HCT116 (cell line): ENCODE data around the gene ACSS1. TPM values are rescaled to one million over a fixed set of nuclear protein-coding genes. Genes with fewer than 3 reads are reported as not detected.

ENCODE experiments used
- ATAC-seq: fragments of 200-7000 bp; cut with Tn5 transposase; 2 replicates; pipeline ENCODE4 v1.9.1; 2020; ENCODE audit warnings: mild to moderate bottlenecking, moderate library complexity
- BruUV-seq: library from RNA; stranded (reverse); fragments of 400-500 nt; replicated peaks from 2 replicates; lab custom pipeline; 2021; lab: Mats Ljungman, UMichigan
- CTCF ChIA-PET: fragments of 300-600 bp; sonication (Branson Sonifier 250); formaldehyde crosslinking; loops from one replicate; lab custom pipeline; 2021; ENCODE audit warnings: antibody characterized with exemption; lab: Charles Lee
- POLR2A ChIA-PET: fragments of 300-600, 350-600 bp; sonication (Branson Sonifier 250); formaldehyde crosslinking; loops from one replicate; lab custom pipeline; 2021; ENCODE audit warnings: antibody characterized with exemption; lab: Charles Lee
- RAD21 ChIA-PET, 2 experiments: fragments of 300-600 bp; sonication (Branson Sonifier 250); formaldehyde crosslinking; loops; one replicate each; lab custom pipeline; 2023; ENCODE audit warnings: low total read pairs in 2 of 2; ENCODE audit not compliant: uncharacterized antibody in 2 of 2, unreplicated experiment in 2 of 2, low non-redundant PET in 1 of 2; lab: Charles Lee
- DNase-seq: peaks from one replicate; pipeline ENCODE4 v3.0.0-alpha.2; 2010; ENCODE audit warnings: low read depth, low spot score
- H2AFZ ChIP-seq: fragments of 200-600 bp; shearing (Covaris generic), sonication (generic); 2 replicates; pipeline ENCODE4 v1.6.1; 2017; ENCODE audit warnings: low read depth, mixed run types, mixed read lengths, antibody characterized with exemption, low read length; ENCODE audit not compliant: poor library complexity, severe bottlenecking
- H3K27ac ChIP-seq: 2 replicates; pipeline ENCODE4 v1.5.1; 2012; ENCODE audit warnings: low read depth, low read length
- H3K27me3 ChIP-seq: fragments of 200-600 bp; sonication (generic); 2 replicates; pipeline ENCODE4 v1.6.1; 2016; ENCODE audit warnings: mixed run types, low read length, mixed read lengths; ENCODE audit not compliant: insufficient read depth
- H3K36me3 ChIP-seq, 2 experiments: fragments of 200-500 bp in 1 of 2; fragments of 200-600 bp in 1 of 2; sonication (Bioruptor generic) in 1 of 2; sonication (generic) in 1 of 2; 2 replicates each; pipeline versions ENCODE4 v1.5.1 to v1.6.1; 2014 to 2016; ENCODE audit warnings: low read length in 2 of 2, inconsistent platforms in 1 of 2, mixed read lengths in 1 of 2, mixed run types in 1 of 2; ENCODE audit not compliant: insufficient read depth in 2 of 2, control insufficient read depth in 1 of 2
- H3K4me1 ChIP-seq, 2 experiments: fragments of 200-600 bp in 1 of 2; sonication (generic) in 1 of 2; 2 replicates each; pipeline versions ENCODE4 v1.5.1 to v1.6.1; 2012 to 2017; ENCODE audit warnings: low read length in 2 of 2, inconsistent platforms in 1 of 2, mild to moderate bottlenecking in 1 of 2, mixed read lengths in 1 of 2, mixed run types in 1 of 2, moderate library complexity in 1 of 2; ENCODE audit not compliant: insufficient read depth in 2 of 2, control insufficient read depth in 1 of 2
- H3K4me2 ChIP-seq: fragments of 200-600 bp; sonication (generic); 2 replicates; pipeline ENCODE4 v1.6.1; 2017; ENCODE audit warnings: mixed run types, low read length, mixed read lengths
- H3K4me3 ChIP-seq, 2 experiments: fragments of 200-600 bp in 1 of 2; sonication (generic) in 1 of 2; replicated peaks in 1 of 2; 2 replicates each; pipeline ENCODE4 v1.5.1; 2011 to 2016; ENCODE audit warnings: low read length in 2 of 2, control low read depth in 1 of 2, low read depth in 1 of 2, mild to moderate bottlenecking in 1 of 2, mixed read lengths in 1 of 2, mixed run types in 1 of 2
- H3K79me2 ChIP-seq: fragments of 200-600 bp; sonication (generic); 2 replicates; pipeline ENCODE4 v1.6.1; 2017; ENCODE audit warnings: mild to moderate bottlenecking, mixed run types, low read length, moderate library complexity, mixed read lengths; ENCODE audit not compliant: insufficient read depth
- H3K9ac ChIP-seq: fragments of 200-600 bp; sonication (generic); 2 replicates; pipeline ENCODE4 v1.6.1; 2016; ENCODE audit warnings: low read length, mixed read lengths
- H3K9me2 ChIP-seq: fragments of 200-600 bp; sonication (generic), shearing (Covaris generic); 2 replicates; pipeline ENCODE4 v1.6.1; 2017; ENCODE audit warnings: mixed run types, mild to moderate bottlenecking, moderate library complexity; ENCODE audit not compliant: insufficient read depth
- H3K9me3 ChIP-seq, 2 experiments: fragments of 200-500 bp in 1 of 2; fragments of 200-600 bp in 1 of 2; sonication (Bioruptor generic) in 1 of 2; sonication (generic) in 1 of 2; 2 replicates each; pipeline ENCODE4 v1.6.1; 2014 to 2017; ENCODE audit warnings: low read length in 2 of 2, mixed read lengths in 2 of 2, inconsistent platforms in 1 of 2, low read depth in 1 of 2, mild to moderate bottlenecking in 1 of 2, mixed run types in 1 of 2, moderate library complexity in 1 of 2; ENCODE audit not compliant: control insufficient read depth in 1 of 2, insufficient read depth in 1 of 2
- H4K20me1 ChIP-seq: fragments of 200-600 bp; sonication (generic), shearing (Covaris generic); 2 replicates; pipeline ENCODE4 v1.6.1; 2017; ENCODE audit warnings: mixed run types, mild to moderate bottlenecking, moderate library complexity; ENCODE audit not compliant: insufficient read depth
- CBX3 ChIP-seq: IDR thresholded peaks from 2 replicates; pipeline ENCODE4 v1.6.1; 2012; ENCODE audit warnings: low read depth
- EZH2 ChIP-seq: fragments of 200-600 bp; sonication (generic); IDR thresholded peaks from 2 replicates; pipeline ENCODE4 v1.6.1; 2017; ENCODE audit warnings: antibody characterized with exemption, mixed run types
- EZH2phosphoT487 ChIP-seq: fragments of 200-600 bp; IDR thresholded peaks from 2 replicates; pipeline ENCODE4 v1.6.1; 2018; ENCODE audit warnings: antibody characterized with exemption, borderline replicate concordance
- JUND ChIP-seq: IDR thresholded peaks from 2 replicates; pipeline ENCODE4 v1.6.1; 2012
- POLR2AphosphoS5 ChIP-seq: IDR thresholded peaks from 2 replicates; pipeline ENCODE4 v1.6.1; 2011; ENCODE audit warnings: mild to moderate bottlenecking, low read depth, low read length, moderate library complexity
- RAD21 ChIP-seq: IDR thresholded peaks from 2 replicates; pipeline ENCODE4 v1.6.1; 2012; ENCODE audit warnings: low read depth, mild to moderate bottlenecking
- SP1 ChIP-seq: IDR thresholded peaks from 2 replicates; pipeline ENCODE4 v1.6.1; 2012; ENCODE audit warnings: low read depth
- SRF ChIP-seq: IDR thresholded peaks from 2 replicates; pipeline ENCODE4 v1.6.1; 2012; ENCODE audit warnings: low read depth
- TCF7L2 ChIP-seq: IDR thresholded peaks from 2 replicates; pipeline ENCODE4 v1.7.0; 2011; ENCODE audit warnings: borderline replicate concordance, inconsistent platforms; ENCODE audit not compliant: insufficient read depth, insufficient read length; ENCODE audit errors: extremely low read depth
- ZFX ChIP-seq: fragments of 450-650 bp; IDR thresholded peaks from 2 replicates; pipeline ENCODE4 v1.6.1; 2017
- intact Hi-C: fragments of 100-400 bp; cut with micrococcal nuclease; formaldehyde crosslinking; loops from 2 replicates; pipeline ENCODE4 v1.10.0; 2022
- total RNA-seq: library from RNA; stranded (reverse); gene quantifications from one replicate; pipeline ENCODE4 v1.2.1, GENCODE V29; 2021; ENCODE audit not compliant: unreplicated experiment
- TF ChIP-seq, protein P1 (sequence below), 3 experiments: fragments of 200-600 bp in 1 of 3; sonication (generic) in 1 of 3; IDR thresholded peaks in 2 of 3; conservative IDR thresholded peaks in 1 of 3; 2 replicates each; pipeline ENCODE4 v1.5.1; 2012 to 2017; ENCODE audit warnings: low read depth in 2 of 3, low read length in 2 of 3, antibody characterized with exemption in 1 of 3, borderline replicate concordance in 1 of 3, control low read depth in 1 of 3, mild to moderate bottlenecking in 1 of 3, mixed read lengths in 1 of 3, mixed run types in 1 of 3, moderate library complexity in 1 of 3; ENCODE audit not compliant: insufficient read depth in 1 of 3
- TF ChIP-seq, protein P2 (sequence below): IDR thresholded peaks from 2 replicates; pipeline ENCODE4 v1.6.1; 2011; ENCODE audit warnings: mild to moderate bottlenecking, low read length, moderate library complexity; ENCODE audit not compliant: insufficient replicate concordance; ENCODE audit errors: extremely low read depth

Gene ACSS1
- total RNA-seq, 1 experiment from 2014 or later, result 0.27 TPM

DNA sequence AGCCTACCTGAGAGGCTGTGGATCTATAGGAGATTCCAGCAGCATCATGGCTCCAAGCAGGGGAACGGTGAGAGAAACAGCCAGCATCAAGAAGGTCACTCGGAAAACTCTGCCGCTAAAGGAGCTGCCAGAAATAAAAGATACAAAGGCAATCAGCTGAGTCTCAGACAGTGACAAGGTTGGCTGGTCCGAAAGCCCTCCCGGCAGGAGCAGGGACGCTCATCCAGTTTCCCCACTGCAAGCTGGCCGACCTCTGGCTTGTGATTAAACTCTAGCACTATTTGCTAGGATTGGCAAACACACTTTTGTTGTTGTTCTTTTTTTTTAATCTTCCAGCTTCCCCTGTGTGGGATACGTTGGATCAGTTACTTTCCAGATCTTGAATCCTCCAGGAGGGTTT, 74.0 kb downstream of the ACSS1 start:
- Histone ChIP-seq H3K27me3 (no peaks in the 10 kb centered on the region), H3K27ac (no peak overlapping the region), H2AFZ (no peak overlapping the region), H3K4me1 (no peaks in the 10 kb centered on the region), H4K20me1 (no peaks in the 10 kb centered on the region), H3K4me3 (no peak overlapping the region), H3K9me2 (no peaks in the 10 kb centered on the region), H3K9ac (no peak overlapping the region), H3K79me2 (peaks cover 71% of the 10 kb centered on the region), H3K4me2 (no peak overlapping the region), H3K9me3 (no peaks in the 10 kb centered on the region; a peak in 1 of 4 replicates)
- CTCF ChIA-PET, result no interaction called here
- POLR2A ChIA-PET, result no interaction called here
- ATAC-seq, result no peak
- no peak for DNase-seq
- RAD21 ChIA-PET, result no interaction called here
- TF ChIP-seq TCF7L2, result no peak
- TF ChIP-seq SRF, result no peak
- TF ChIP-seq, protein P1, sequence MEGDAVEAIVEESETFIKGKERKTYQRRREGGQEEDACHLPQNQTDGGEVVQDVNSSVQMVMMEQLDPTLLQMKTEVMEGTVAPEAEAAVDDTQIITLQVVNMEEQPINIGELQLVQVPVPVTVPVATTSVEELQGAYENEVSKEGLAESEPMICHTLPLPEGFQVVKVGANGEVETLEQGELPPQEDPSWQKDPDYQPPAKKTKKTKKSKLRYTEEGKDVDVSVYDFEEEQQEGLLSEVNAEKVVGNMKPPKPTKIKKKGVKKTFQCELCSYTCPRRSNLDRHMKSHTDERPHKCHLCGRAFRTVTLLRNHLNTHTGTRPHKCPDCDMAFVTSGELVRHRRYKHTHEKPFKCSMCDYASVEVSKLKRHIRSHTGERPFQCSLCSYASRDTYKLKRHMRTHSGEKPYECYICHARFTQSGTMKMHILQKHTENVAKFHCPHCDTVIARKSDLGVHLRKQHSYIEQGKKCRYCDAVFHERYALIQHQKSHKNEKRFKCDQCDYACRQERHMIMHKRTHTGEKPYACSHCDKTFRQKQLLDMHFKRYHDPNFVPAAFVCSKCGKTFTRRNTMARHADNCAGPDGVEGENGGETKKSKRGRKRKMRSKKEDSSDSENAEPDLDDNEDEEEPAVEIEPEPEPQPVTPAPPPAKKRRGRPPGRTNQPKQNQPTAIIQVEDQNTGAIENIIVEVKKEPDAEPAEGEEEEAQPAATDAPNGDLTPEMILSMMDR (IDR thresholded peaks at IDR 0.05 in 2 of 3, conservative IDR thresholded peaks at IDR 0.05 in 1 of 3; ENCODE audit: borderline replicate concordance in 1 of 3, insufficient read depth in 1 of 3, low read depth in 2 of 3, low read length in 2 of 3), result no peak
- TF ChIP-seq JUND, result no peak
- TF ChIP-seq POLR2AphosphoS5, result no peak
- TF ChIP-seq, protein P2, sequence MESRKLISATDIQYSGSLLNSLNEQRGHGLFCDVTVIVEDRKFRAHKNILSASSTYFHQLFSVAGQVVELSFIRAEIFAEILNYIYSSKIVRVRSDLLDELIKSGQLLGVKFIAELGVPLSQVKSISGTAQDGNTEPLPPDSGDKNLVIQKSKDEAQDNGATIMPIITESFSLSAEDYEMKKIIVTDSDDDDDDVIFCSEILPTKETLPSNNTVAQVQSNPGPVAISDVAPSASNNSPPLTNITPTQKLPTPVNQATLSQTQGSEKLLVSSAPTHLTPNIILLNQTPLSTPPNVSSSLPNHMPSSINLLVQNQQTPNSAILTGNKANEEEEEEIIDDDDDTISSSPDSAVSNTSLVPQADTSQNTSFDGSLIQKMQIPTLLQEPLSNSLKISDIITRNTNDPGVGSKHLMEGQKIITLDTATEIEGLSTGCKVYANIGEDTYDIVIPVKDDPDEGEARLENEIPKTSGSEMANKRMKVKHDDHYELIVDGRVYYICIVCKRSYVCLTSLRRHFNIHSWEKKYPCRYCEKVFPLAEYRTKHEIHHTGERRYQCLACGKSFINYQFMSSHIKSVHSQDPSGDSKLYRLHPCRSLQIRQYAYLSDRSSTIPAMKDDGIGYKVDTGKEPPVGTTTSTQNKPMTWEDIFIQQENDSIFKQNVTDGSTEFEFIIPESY, result no peak
- no peak for TF ChIP-seq EZH2
- no peak for TF ChIP-seq EZH2phosphoT487
- no peak for TF ChIP-seq SP1
- TF ChIP-seq ZFX, result no peak
- no peak for TF ChIP-seq RAD21
- no peak for TF ChIP-seq CBX3
- TF ChIP-seq, all 23 proteins: peak for 0
- H3K36me3 ChIP-seq, result peaks cover 7 to 11% of the 10 kb centered on the region in 2 experiments; a peak in 3 of 4 replicates
- no TSS peak for BruUV-seq
- intact Hi-C loops, result no loop called here
